A549 treated with CORT108297 at 1 μM for 4 hours (cell line): ENCODE measurements around the gene SETD7. TPM values are rescaled to one million over a fixed set of nuclear protein-coding genes. Genes with fewer than 3 reads are reported as not detected.

ENCODE experiments used
- total RNA-seq: library from RNA; stranded (reverse); fragments of 200-300 nt; extraction: Qiagen RNA extraction; gene quantifications from 5 replicates; pipeline ENCODE4 v1.2.3, GENCODE V29; 2022

The SETD7 gene
- total RNA-seq = 35.4 to 42.1 TPM (median 39.0 TPM) in 5 replicates

GRCh38 chr4:139556071-139556723 lies at the start of gene SETD7:
Gene SETD7 (minus strand): TSS chr4:139556219. CDS start chr4:139556137, 82 bp downstream.

DNA sequence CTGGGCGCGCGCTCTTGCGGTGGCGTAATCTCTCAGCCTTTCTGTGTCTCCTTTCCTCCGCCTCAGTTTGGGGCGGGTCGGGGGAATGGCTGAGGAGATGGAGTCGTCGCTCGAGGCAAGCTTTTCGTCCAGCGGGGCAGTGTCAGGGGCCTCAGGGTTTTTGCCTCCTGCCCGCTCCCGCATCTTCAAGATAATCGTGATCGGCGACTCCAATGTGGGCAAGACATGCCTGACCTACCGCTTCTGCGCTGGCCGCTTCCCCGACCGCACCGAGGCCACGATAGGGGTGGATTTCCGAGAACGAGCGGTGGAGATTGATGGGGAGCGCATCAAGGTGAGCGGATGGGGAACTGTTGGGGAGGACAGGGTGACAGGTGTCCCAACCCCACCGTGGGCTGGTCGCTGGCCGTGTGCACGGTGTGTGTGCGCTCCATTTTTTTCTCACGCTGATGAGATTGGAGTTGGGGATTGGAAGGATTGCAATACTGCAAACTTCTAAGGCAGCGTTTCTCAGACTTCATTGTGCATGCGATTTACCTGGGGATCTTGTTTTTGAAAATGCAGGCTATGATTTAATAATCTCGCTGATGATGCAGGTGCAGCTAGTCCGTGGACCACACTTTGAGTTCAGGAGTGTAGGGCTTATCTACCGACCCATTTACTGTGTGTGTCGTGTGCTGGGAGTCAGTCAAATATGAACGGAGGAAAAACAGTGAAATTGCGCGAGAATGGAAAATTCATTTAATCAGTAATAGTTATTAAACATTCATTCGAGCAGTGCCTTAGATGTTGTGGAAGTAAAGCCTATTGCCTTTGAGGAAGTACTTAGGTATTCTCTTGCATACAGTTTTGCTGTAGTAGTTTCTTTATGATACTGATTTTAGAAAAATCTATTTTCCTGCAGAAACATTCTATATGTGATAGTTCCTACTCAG lies 101.6 kb downstream of the SETD7 start, which contains the start of gene RAB33B:
Gene RAB33B (plus strand): TSS at position 11 of the 935 bp plus-strand sequence. CDS start 75 bp downstream, at position 86.

Other genes starting within 250 kb of the SETD7 start
- 1.8 to 2.8 TPM (median 2.1 TPM) in 5 replicates for gene RAB33B, start 102.1 kb downstream of the SETD7 start, total RNA-seq
- gene MGST2, start 109.6 kb upstream of the SETD7 start, total RNA-seq = 49.3 to 56.7 TPM (median 50.8 TPM) in 5 replicates